SK-N-SH (cell line): ENCODE measurements around the gene RIMS4. TPM values are rescaled to one million over a fixed set of nuclear protein-coding genes. Genes with fewer than 3 reads are reported as not detected.

Experiments
- CTCF ChIA-PET: fragments of 300-600, 350-600 bp; formaldehyde crosslinking; extraction: SDS; loops from one replicate; lab custom pipeline; 2021; lab: Yijun Ruan, JAX
- POLR2A ChIA-PET: fragments of 350-600 bp; sonication (Branson Sonifier 250); formaldehyde crosslinking; extraction: SDS; loops from one replicate; lab custom pipeline; 2020; ENCODE audit warnings: antibody characterized with exemption, inconsistent platforms; lab: Yijun Ruan, JAX
- DNase-seq: peaks from one replicate; pipeline ENCODE4 v3.0.0; 2012
- H2AFZ ChIP-seq: fragments of 200-600 bp; sonication (generic); 2 replicates; pipeline ENCODE4 v1.8.1; 2016; ENCODE audit warnings: antibody characterized with exemption, mild to moderate bottlenecking, low read depth
- H3F3A ChIP-seq: fragments of 200-600 bp; sonication (generic); replicated peaks from 2 replicates; pipeline ENCODE3; 2016; ENCODE audit warnings: antibody characterized with exemption, mild to moderate bottlenecking; ENCODE audit not compliant: insufficient read depth
- H3K27ac ChIP-seq, 2 experiments: fragments of 200-500 bp in 1 of 2; fragments of 200-600 bp in 1 of 2; sonication (Bioruptor generic) in 1 of 2; sonication (generic), shearing (Covaris generic) in 1 of 2; 2 replicates each; pipeline versions ENCODE4 v1.5.1 to v1.6.1; 2014 to 2016; ENCODE audit warnings: low read depth in 2 of 2, inconsistent platforms in 1 of 2, low read length in 1 of 2, mild to moderate bottlenecking in 1 of 2, mixed read lengths in 1 of 2
- H3K27me3 ChIP-seq: fragments of 200-600 bp; sonication (generic), shearing (Covaris generic); 2 replicates; pipeline ENCODE4 v1.6.1; 2016; ENCODE audit warnings: mixed run types; ENCODE audit not compliant: insufficient read depth
- H3K36me3 ChIP-seq, 2 experiments: fragments of 200-500 bp in 1 of 2; fragments of 200-600 bp in 1 of 2; sonication (Bioruptor generic) in 1 of 2; sonication (generic) in 1 of 2; replicated peaks in 1 of 2; 2 replicates each; pipeline versions ENCODE3 to v1.5.1; 2014 to 2016; ENCODE audit warnings: low read length in 1 of 2, mild to moderate bottlenecking in 1 of 2; ENCODE audit not compliant: insufficient read depth in 2 of 2, control insufficient read depth in 1 of 2
- H3K4me1 ChIP-seq, 2 experiments: fragments of 200-500 bp in 1 of 2; fragments of 200-600 bp in 1 of 2; sonication (Bioruptor generic) in 1 of 2; sonication (generic), shearing (Covaris generic) in 1 of 2; 2 replicates each; pipeline versions ENCODE4 v1.5.1 to v1.6.1; 2014 to 2016; ENCODE audit warnings: low read depth in 1 of 2, low read length in 1 of 2, mixed run types in 1 of 2; ENCODE audit not compliant: insufficient read depth in 2 of 2, control insufficient read depth in 1 of 2
- H3K4me2 ChIP-seq: fragments of 200-600 bp; sonication (generic), shearing (Covaris generic); 2 replicates; pipeline ENCODE4 v1.6.1; 2017; ENCODE audit warnings: mixed run types
- H3K4me3 ChIP-seq, 2 experiments: fragments of 200-500 bp in 1 of 2; fragments of 200-600 bp in 1 of 2; sonication (Bioruptor generic) in 1 of 2; sonication (generic), shearing (Covaris generic) in 1 of 2; 2 replicates each; pipeline versions ENCODE4 v1.5.1 to v1.8.1; 2014 to 2016; ENCODE audit warnings: low read depth in 2 of 2, inconsistent platforms in 1 of 2, low read length in 1 of 2, mild to moderate bottlenecking in 1 of 2, mixed read lengths in 1 of 2, moderate library complexity in 1 of 2
- H3K79me2 ChIP-seq: fragments of 200-600 bp; sonication (generic); 2 replicates; pipeline ENCODE4 v1.8.1; 2017; ENCODE audit warnings: mild to moderate bottlenecking; ENCODE audit not compliant: insufficient read depth
- H3K9ac ChIP-seq: fragments of 200-600 bp; sonication (generic); 2 replicates; pipeline ENCODE4 v1.6.1; 2017; ENCODE audit warnings: mixed run types
- H3K9me2 ChIP-seq: fragments of 200-600 bp; sonication (generic); 2 replicates; pipeline ENCODE4 v1.6.1; 2017; ENCODE audit warnings: mixed run types
- H3K9me3 ChIP-seq: fragments of 200-600 bp; sonication (generic); 2 replicates; pipeline ENCODE4 v1.6.1; 2017; ENCODE audit warnings: mixed run types, mild to moderate bottlenecking, moderate library complexity
- H4K20me1 ChIP-seq: fragments of 200-600 bp; sonication (generic); 2 replicates; pipeline ENCODE4 v1.6.1; 2017; ENCODE audit warnings: mild to moderate bottlenecking, mixed run types; ENCODE audit not compliant: insufficient read depth
- CHD2 ChIP-seq: fragments of 150-350 bp; IDR thresholded peaks from 2 replicates; pipeline ENCODE4 v1.6.1; 2018; ENCODE audit warnings: low read length; ENCODE audit not compliant: partially characterized antibody
- CTCF ChIP-seq: fragments of 200-600 bp; sonication (generic); IDR thresholded peaks from 2 replicates; pipeline ENCODE4 v1.6.1; 2017; ENCODE audit warnings: antibody characterized with exemption, mild to moderate bottlenecking, moderate library complexity
- ELF1 ChIP-seq: IDR thresholded peaks from 2 replicates; pipeline ENCODE4 v1.4.0; 2012
- EP300 ChIP-seq, 2 experiments: IDR thresholded peaks; 2 replicates each; pipeline versions ENCODE4 v1.4.0 to v1.6.1; 2012; ENCODE audit warnings: borderline replicate concordance in 1 of 2, low read depth in 1 of 2, low read length in 1 of 2
- FOSL2 ChIP-seq: IDR thresholded peaks from 2 replicates; pipeline ENCODE4 v1.4.0; 2012; ENCODE audit warnings: low read depth, mild to moderate bottlenecking, moderate library complexity, borderline replicate concordance
- FOXJ3 ChIP-seq: sonication (generic); formaldehyde crosslinking; IDR thresholded peaks from 2 replicates; pipeline ENCODE4 v1.5.1; 2020; ENCODE audit warnings: mild to moderate bottlenecking, missing genetic modification reagents
- JUND ChIP-seq: IDR thresholded peaks from 2 replicates; pipeline ENCODE4 v1.4.0; 2012
- MAX ChIP-seq: IDR thresholded peaks from 2 replicates; pipeline ENCODE4 v1.4.0; 2012; ENCODE audit warnings: low read depth
- NRF1 ChIP-seq: IDR thresholded peaks from 2 replicates; pipeline ENCODE4 v1.6.1; 2012; ENCODE audit warnings: low read depth, mild to moderate bottlenecking, low read length
- RCOR1 ChIP-seq: fragments of 150-350 bp; IDR thresholded peaks from 2 replicates; pipeline ENCODE4 v1.6.1; 2017; ENCODE audit warnings: antibody characterized with exemption, low read length
- RXRA ChIP-seq: IDR thresholded peaks from 2 replicates; pipeline ENCODE4 v1.4.0; 2012; ENCODE audit warnings: low read depth, mild to moderate bottlenecking, borderline replicate concordance
- SMC3 ChIP-seq: IDR thresholded peaks from 2 replicates; pipeline ENCODE4 v1.6.1; 2012; ENCODE audit warnings: low read depth, low read length, improper control_type of control experiment
- TAF1 ChIP-seq: IDR thresholded peaks from 2 replicates; pipeline ENCODE4 v1.6.1; 2012; ENCODE audit warnings: low read depth, mild to moderate bottlenecking, low read length, moderate library complexity, borderline replicate concordance
- WGBS: methylation state at CpG from one replicate; pipeline ENCODE4 v1.1.6; 2017; ENCODE audit warnings: low lambda C conversion rate; 5-methylcytosine and 5-hydroxymethylcytosine counted together
- polyA plus RNA-seq, 3 experiments: library from polyadenylated mRNA; depleted of rRNA; stranded (reverse); fragments of >200 nt; gene quantifications; 2 replicates each; pipeline ENCODE4 v1.2.3, GENCODE V29; 2012

RIMS4 gene
- polyA plus RNA-seq, 1 of the 3 experiments (the other 2 are of a cell fraction): 0.13 TPM

GRCh38 chr20:44756011-44756688 lies 54.2 kb downstream of the RIMS4 start (continued):
- TF ChIP-seq CTCF (no peak), RXRA (no peak), MAX (no peak), RCOR1 (no peak), NRF1 (no peak), ELF1 (no peak), FOXJ3 (CRISPR knock-in tag) (no peak), EP300 (IDR thresholded peaks at IDR 0.05; ENCODE audit: borderline replicate concordance in 1 of 2, low read depth in 1 of 2, low read length in 1 of 2) (no peak), CHD2 (no peak), SMC3 (no peak), JUND (no peak)

- Histone ChIP-seq H3K79me2 (no peaks in the 10 kb centered on the region), H3K9me2 (no peaks in the 10 kb centered on the region), H3K4me1 (peaks cover 0 to 18% of the 10 kb centered on the region in 2 experiments; a peak in 1 of 4 replicates), H3K27me3 (no peaks in the 10 kb centered on the region; the same call in 1 of the 2 replicates), H3K9me3 (no peaks in the 10 kb centered on the region), H4K20me1 (no peaks in the 10 kb centered on the region), H3K36me3 (no peaks in the 10 kb centered on the region), H3K4me2 (no peak overlapping the region), H3K4me3 (no peak overlapping the region), H2AFZ (no peak overlapping the region), H3K9ac (no peak overlapping the region), H3F3A (no peaks in the 10 kb centered on the region), H3K27ac (no peak overlapping the region)
- TF ChIP-seq FOSL2 (no peak), TAF1 (no peak)
- ChIA-PET POLR2A (no interaction called here), CTCF (interaction anchor here (1.5 kb wide), 1 partner anchor 11 kb away, joined by 3 read pairs; no protein-coding TSS in a partner anchor)
- WGBS: 71% methylated on average over 7 of the region's 7 CpGs
- DNase-seq: no peak
Measured at GRCh38 chr20:44754554-44754953, 55.8 kb downstream of the RIMS4 start.
